HL-60 (cell line): Measurements from ENCODE around the gene ADGRD2.

Experiments used
- DNase-seq, 2 experiments: peaks; one replicate each; pipeline ENCODE4 v3.0.0-alpha.2; 2010 to 2020; ENCODE audit warnings: low read depth in 1 of 2, low spot score in 1 of 2
- H3K27ac ChIP-seq: fragments of 250-450 bp; sonication (Bioruptor Pico); replicated peaks from 2 replicates; pipeline ENCODE4 v1.5.1; 2020; ENCODE audit warnings: mild to moderate bottlenecking, moderate library complexity
- H3K27me3 ChIP-seq: fragments of 250-450 bp; sonication (Bioruptor Pico); 2 replicates; pipeline ENCODE4 v1.5.1; 2021; ENCODE audit warnings: mild to moderate bottlenecking, moderate library complexity; ENCODE audit not compliant: insufficient read depth, poor library complexity, severe bottlenecking
- H3K4me3 ChIP-seq: replicated peaks from 2 replicates; pipeline ENCODE4 v1.5.1; 2011; ENCODE audit warnings: mild to moderate bottlenecking, control low read depth, low read length; ENCODE audit not compliant: insufficient read depth
- CTCF ChIP-seq: IDR thresholded peaks from one replicate; pipeline ENCODE4 v1.5.1; 2011; ENCODE audit warnings: low read length, control low read depth, inconsistent platforms; ENCODE audit not compliant: insufficient read depth
- GABPA ChIP-seq: IDR thresholded peaks from 2 replicates; pipeline ENCODE4 v1.6.1; 2012; ENCODE audit warnings: low read depth
- POLR2AphosphoS5 ChIP-seq: IDR thresholded peaks from 2 replicates; pipeline ENCODE4 v1.6.1; 2012; ENCODE audit warnings: low read depth
- REST ChIP-seq: IDR thresholded peaks from 2 replicates; pipeline ENCODE4 v1.6.1; 2012; ENCODE audit warnings: low read depth; ENCODE audit not compliant: insufficient replicate concordance
- SPI1 ChIP-seq: IDR thresholded peaks from 2 replicates; pipeline ENCODE4 v1.6.1; 2012; ENCODE audit warnings: low read depth, mild to moderate bottlenecking, borderline replicate concordance

ADGRD2 gene

GRCh38 chr9:124428751-124429529, 21.3 kb upstream of the ADGRD2 start:
- no peak for DNase-seq
- Histone ChIP-seq H3K27ac (no peak overlapping the region), H3K4me3 (no peak overlapping the region), H3K27me3 (no peaks in the 10 kb centered on the region)
- TF ChIP-seq CTCF, result no peak
- TF ChIP-seq GABPA, result no peak
- TF ChIP-seq SPI1, result no peak
- TF ChIP-seq POLR2AphosphoS5, result no peak
- no peak for TF ChIP-seq REST

GRCh38 chr9:124429530-124429867, 20.8 kb upstream of the ADGRD2 start:
- no peak for TF ChIP-seq REST
- TF ChIP-seq POLR2AphosphoS5, result no peak
- TF ChIP-seq SPI1, result no peak
- TF ChIP-seq CTCF, result no peak
- TF ChIP-seq GABPA, result no peak
- no peaks in the 10 kb centered on the region for H3K27me3 ChIP-seq
- DNase-seq, result no peak

GRCh38 chr9:124436320-124436719, 13.9 kb upstream of the ADGRD2 start:
- no peak overlapping the region for H3K27ac ChIP-seq
- TF ChIP-seq CTCF (no peak), SPI1 (no peak), POLR2AphosphoS5 (no peak), GABPA (no peak), REST (no peak)

More at GRCh38 chr9:124429530-124429867, 20.8 kb upstream of the ADGRD2 start:
- Histone ChIP-seq H3K4me3 (no peak overlapping the region), H3K27ac (no peak overlapping the region)

More at GRCh38 chr9:124436320-124436719, 13.9 kb upstream of the ADGRD2 start:
- no peak for DNase-seq
- no peak overlapping the region for H3K4me3 ChIP-seq
- H3K27me3 ChIP-seq, result no peaks in the 10 kb centered on the region
